H1 (cell line): ENCODE data around the gene IL36RN. TPM values are rescaled to one million over a fixed set of nuclear protein-coding genes. Genes with fewer than 3 reads are reported as not detected.

ENCODE experiments used
- CTCF ChIA-PET: fragments of 300-600 bp; sonication (Branson Sonifier 250); formaldehyde crosslinking; loops from one replicate; lab custom pipeline; 2021; ENCODE audit not compliant: partially characterized antibody; lab: Charles Lee
- POLR2A ChIA-PET: fragments of 300-600 bp; sonication (Branson Sonifier 250); formaldehyde crosslinking; loops from one replicate; lab custom pipeline; 2021; ENCODE audit warnings: inconsistent platforms; ENCODE audit not compliant: partially characterized antibody; lab: Charles Lee
- DNase-seq, 2 experiments: peaks; one replicate each; pipeline versions ENCODE4 v3.0.0 to v3.0.0-alpha.2; 2010 to 2022; ENCODE audit warnings: low spot score in 2 of 2, low read depth in 1 of 2, mixed read lengths in 1 of 2
- FAIRE-seq: peaks from 2 replicates; lab custom pipeline; 2011; peaks lifted over from hg19 to GRCh38; lab: Jason Lieb, UNC
- H2AFZ ChIP-seq: 2 replicates; pipeline ENCODE4 v1.8.1; 2012; ENCODE audit warnings: low read length, inconsistent platforms
- H2AK5ac ChIP-seq: 2 replicates; pipeline ENCODE4 v1.6.1; 2013; ENCODE audit warnings: low read depth, low read length
- H2BK120ac ChIP-seq: replicated peaks from 2 replicates; pipeline ENCODE3; 2013; ENCODE audit warnings: low read depth, low read length, inconsistent platforms
- H2BK12ac ChIP-seq: 2 replicates; pipeline ENCODE4 v1.6.1; 2013; ENCODE audit warnings: low read depth, low read length
- H2BK15ac ChIP-seq: 2 replicates; pipeline ENCODE4 v1.6.1; 2013; ENCODE audit warnings: low read length
- H2BK20ac ChIP-seq: 2 replicates; pipeline ENCODE4 v1.6.1; 2013; ENCODE audit warnings: low read length
- H2BK5ac ChIP-seq: 2 replicates; pipeline ENCODE4 v1.6.1; 2013; ENCODE audit warnings: low read depth, low read length
- H3K14ac ChIP-seq: 2 replicates; pipeline ENCODE4 v1.6.1; 2013; ENCODE audit warnings: inconsistent platforms; ENCODE audit not compliant: insufficient read length
- H3K18ac ChIP-seq: 2 replicates; pipeline ENCODE4 v1.6.1; 2013; ENCODE audit warnings: low read length; ENCODE audit errors: extremely low read depth
- H3K23ac ChIP-seq: 2 replicates; pipeline ENCODE4 v1.6.1; 2013; ENCODE audit warnings: inconsistent platforms; ENCODE audit not compliant: insufficient read length
- H3K23me2 ChIP-seq: 2 replicates; pipeline ENCODE4 v1.6.1; 2013; ENCODE audit warnings: low read depth, low read length
- H3K27ac ChIP-seq: 2 replicates; pipeline ENCODE4 v1.6.1; 2011; ENCODE audit warnings: low read depth, low read length, inconsistent platforms
- H3K27me3 ChIP-seq, 4 experiments: replicated peaks in 1 of 4; 1 replicate in 1 of 4; 2 replicates in 3 of 4; pipeline versions ENCODE4 v1.6.1 to v1.8.1; 2011 to 2013; ENCODE audit warnings: low read length in 3 of 4, mild to moderate bottlenecking in 3 of 4, inconsistent platforms in 2 of 4, mixed read lengths in 2 of 4, moderate library complexity in 1 of 4; ENCODE audit not compliant: control insufficient read depth in 3 of 4, insufficient read depth in 3 of 4; ENCODE audit errors: extremely low read depth in 1 of 4
- H3K36me3 ChIP-seq, 4 experiments: 2 replicates each; pipeline versions ENCODE4 v1.6.1 to v1.8.1; 2011 to 2013; ENCODE audit warnings: mild to moderate bottlenecking in 4 of 4, low read length in 3 of 4, moderate library complexity in 2 of 4, control low read depth in 1 of 4, inconsistent platforms in 1 of 4; ENCODE audit not compliant: insufficient read depth in 4 of 4, control insufficient read depth in 2 of 4
- H3K4ac ChIP-seq: replicated peaks from 2 replicates; pipeline ENCODE3; 2013; ENCODE audit warnings: low read length, low read depth, mixed read lengths, inconsistent platforms; ENCODE audit not compliant: insufficient read length
- H3K4me1 ChIP-seq, 4 experiments: replicated peaks in 1 of 4; 1 replicate in 1 of 4; 2 replicates in 3 of 4; pipeline versions ENCODE4 v1.6.1 to v1.8.1; 2011 to 2013; ENCODE audit warnings: low read length in 3 of 4, inconsistent platforms in 2 of 4, mixed read lengths in 1 of 4; ENCODE audit not compliant: insufficient read depth in 4 of 4, control insufficient read depth in 3 of 4
- H3K4me2 ChIP-seq, 2 experiments: 2 replicates each; pipeline versions ENCODE4 v1.6.1 to v1.8.1; 2011 to 2013; ENCODE audit warnings: low read depth in 2 of 2, low read length in 2 of 2, control low read depth in 1 of 2, inconsistent platforms in 1 of 2, mild to moderate bottlenecking in 1 of 2; ENCODE audit not compliant: insufficient read depth in 1 of 2
- H3K4me3 ChIP-seq, 4 experiments: fragments of 200-600, 300-600 bp in 1 of 4; sonication (generic), shearing (Covaris generic), sonication (Bioruptor Twin) in 1 of 4; 2 replicates each; pipeline versions ENCODE4 v1.5.1 to v1.8.1; 2011 to 2016; ENCODE audit warnings: low read length in 4 of 4, low read depth in 3 of 4, control low read depth in 2 of 4, inconsistent platforms in 2 of 4, mild to moderate bottlenecking in 2 of 4, mixed read lengths in 1 of 4, moderate library complexity in 1 of 4; ENCODE audit not compliant: insufficient read depth in 2 of 4; ENCODE audit errors: extremely low read depth in 1 of 4
- H3K56ac ChIP-seq: replicated peaks from 2 replicates; pipeline ENCODE3; 2013; ENCODE audit warnings: low read depth, mild to moderate bottlenecking, mixed read lengths, low read length, inconsistent platforms; ENCODE audit not compliant: insufficient read length
- H3K79me1 ChIP-seq: 2 replicates; pipeline ENCODE4 v1.6.1; 2013; ENCODE audit warnings: low read depth, low read length, control low read depth
- H3K79me2 ChIP-seq, 2 experiments: 2 replicates each; pipeline versions ENCODE4 v1.6.1 to v1.8.1; 2012 to 2013; ENCODE audit warnings: low read length in 2 of 2, mild to moderate bottlenecking in 2 of 2, inconsistent platforms in 1 of 2; ENCODE audit not compliant: insufficient read depth in 2 of 2, control insufficient read depth in 1 of 2
- H3K9ac ChIP-seq, 4 experiments: replicated peaks in 1 of 4; 1 replicate in 1 of 4; 2 replicates in 3 of 4; pipeline versions ENCODE4 v1.6.1 to v1.8.1; 2011 to 2013; ENCODE audit warnings: low read depth in 3 of 4, low read length in 3 of 4, control low read depth in 2 of 4, mild to moderate bottlenecking in 2 of 4, moderate library complexity in 2 of 4, inconsistent platforms in 1 of 4; ENCODE audit errors: extremely low read depth in 1 of 4
- H3K9me3 ChIP-seq, 2 experiments: 2 replicates each; pipeline versions ENCODE4 v1.6.1 to v1.8.1; 2012 to 2013; ENCODE audit warnings: mild to moderate bottlenecking in 2 of 2, moderate library complexity in 2 of 2, control low read depth in 1 of 2, inconsistent platforms in 1 of 2, low read depth in 1 of 2, low read length in 1 of 2, mixed read lengths in 1 of 2; ENCODE audit not compliant: insufficient read depth in 2 of 2
- H4K20me1 ChIP-seq, 2 experiments: replicated peaks in 1 of 2; 2 replicates each; pipeline versions ENCODE3 to v1.8.1; 2011 to 2013; ENCODE audit warnings: inconsistent platforms in 2 of 2, low read length in 2 of 2, mild to moderate bottlenecking in 1 of 2; ENCODE audit not compliant: insufficient read depth in 2 of 2, control insufficient read depth in 1 of 2
- H4K5ac ChIP-seq: 2 replicates; pipeline ENCODE4 v1.6.1; 2013; ENCODE audit warnings: low read length, low read depth, mixed read lengths, inconsistent platforms; ENCODE audit not compliant: insufficient read length
- H4K8ac ChIP-seq: 2 replicates; pipeline ENCODE4 v1.8.0; 2013; ENCODE audit warnings: mild to moderate bottlenecking, moderate library complexity, low read length, inconsistent platforms; ENCODE audit not compliant: insufficient read depth; ENCODE audit errors: extremely low read depth
- H4K91ac ChIP-seq: replicated peaks from 2 replicates; pipeline ENCODE3; 2013; ENCODE audit warnings: low read length, mixed read lengths, inconsistent platforms; ENCODE audit not compliant: insufficient read length
- BCL11A ChIP-seq, 2 experiments: IDR thresholded peaks; one replicate each; pipeline ENCODE4 v1.6.1; 2011; ENCODE audit warnings: low read depth in 2 of 2, low read length in 2 of 2, mild to moderate bottlenecking in 2 of 2
- CBX8 ChIP-seq: fragments of 300-800, 300-1000 bp; sonication (generic); IDR thresholded peaks from 2 replicates; pipeline ENCODE4 v1.7.1; 2016; ENCODE audit warnings: low read depth, low read length, borderline replicate concordance
- GTF2F1 ChIP-seq: IDR thresholded peaks from 2 replicates; pipeline ENCODE4 v1.6.1; 2012; ENCODE audit warnings: low read depth, low read length, improper control_type of control experiment, borderline replicate concordance
- HDAC2 ChIP-seq, 2 experiments: fragments of 300-600 bp in 1 of 2; sonication (generic) in 1 of 2; IDR thresholded peaks; 2 replicates each; pipeline ENCODE4 v1.6.1; 2011 to 2012; ENCODE audit warnings: low read depth in 2 of 2, low read length in 2 of 2, mild to moderate bottlenecking in 2 of 2, moderate library complexity in 2 of 2, borderline replicate concordance in 1 of 2, inconsistent platforms in 1 of 2
- JUND ChIP-seq: IDR thresholded peaks from 2 replicates; pipeline ENCODE4 v1.6.1; 2011; ENCODE audit warnings: mild to moderate bottlenecking, improper control_type of control experiment, low read length
- KDM4A ChIP-seq: IDR thresholded peaks from one replicate; pipeline ENCODE4 v1.7.1; 2012; ENCODE audit warnings: low read depth, mild to moderate bottlenecking, moderate library complexity, low read length, inconsistent platforms; ENCODE audit not compliant: severe bottlenecking
- POLR2AphosphoS5 ChIP-seq: IDR thresholded peaks from 2 replicates; pipeline ENCODE4 v1.6.1; 2011; ENCODE audit warnings: low read depth, low read length
- RBBP5 ChIP-seq: IDR thresholded peaks from 2 replicates; pipeline ENCODE4 v1.7.1; 2012; ENCODE audit warnings: low read depth, mild to moderate bottlenecking, inconsistent platforms, low read length, moderate library complexity, borderline replicate concordance
- RXRA ChIP-seq: IDR thresholded peaks from 2 replicates; pipeline ENCODE4 v1.6.1; 2011; ENCODE audit warnings: low read depth, mild to moderate bottlenecking, low read length, moderate library complexity; ENCODE audit not compliant: insufficient read depth
- WGBS, 2 experiments: shearing (Covaris generic) in 1 of 2; methylation state at CpG; one replicate each; pipeline versions ENCODE4 v1.1.6 to v1.1.7; 2013 to 2015; ENCODE audit warnings: low lambda C conversion rate in 2 of 2, mixed read lengths in 2 of 2, inconsistent platforms in 1 of 2, low coverage in 1 of 2, missing lambda C conversion rate in 1 of 2; ENCODE audit not compliant: insufficient replicate concordance in 2 of 2, insufficient coverage in 1 of 2, insufficient read length in 1 of 2; ENCODE audit errors: extremely low coverage in 1 of 2, missing lambda C conversion rate in 1 of 2; 5-methylcytosine and 5-hydroxymethylcytosine counted together
- polyA plus RNA-seq, 7 experiments: library from polyadenylated mRNA; depleted of rRNA in 3 of 7; stranded (reverse) in 5 of 7; unstranded in 2 of 7; fragments of >200 nt in 5 of 7; fragments of 200-250 nt in 2 of 7; gene quantifications; 1 replicate in 5 of 7; 2 replicates in 1 of 7; 4 replicates in 1 of 7; pipeline versions ENCODE4 v1.2.1 to v1.2.3, GENCODE V29; 2011 to 2013; ENCODE audit warnings: missing spikeins in 2 of 7, mixed read lengths in 2 of 7
- total RNA-seq: library from RNA; stranded (reverse); fragmentation: NEBNext Ultra II Directional; extraction: Animal tissue kit (Norgen Biotek cat#: 25700); gene quantifications from 2 replicates; pipeline ENCODE4 v1.2.1, GENCODE V29; 2021
- TF ChIP-seq, protein P1 (sequence below): IDR thresholded peaks from 2 replicates; pipeline ENCODE4 v1.6.1; 2012; ENCODE audit warnings: inconsistent platforms
- TF ChIP-seq, protein P2 (sequence below): IDR thresholded peaks from 2 replicates; pipeline ENCODE4 v1.6.1; 2011; ENCODE audit warnings: low read depth, mild to moderate bottlenecking, low read length; ENCODE audit not compliant: insufficient read depth

Gene IL36RN
- total and polyA plus RNA-seq, 2 of the 8 experiments (the other 6 are each of a cell fraction or from before 2014, with no cell fraction given): not detected

DNA sequence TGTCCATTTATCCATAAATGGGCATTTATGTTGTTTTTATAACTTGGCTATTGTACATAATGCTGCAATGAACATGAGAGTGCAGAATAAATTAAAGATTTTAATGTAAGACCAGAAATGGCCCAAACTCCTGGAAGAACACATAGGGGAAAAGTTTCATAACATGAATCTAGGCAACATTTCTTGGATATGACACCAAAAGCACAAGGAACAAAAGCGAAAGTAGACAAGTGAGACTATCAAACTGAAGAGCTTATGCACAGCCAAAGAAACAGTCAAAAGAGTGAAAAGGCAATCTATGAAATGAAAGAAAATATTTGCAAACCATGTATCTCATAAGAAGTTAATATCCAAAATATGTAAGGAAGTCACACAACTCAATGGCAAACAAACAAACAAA lies 47.9 kb upstream of the IL36RN start:
- Histone ChIP-seq H3K9me3 (no peaks in the 10 kb centered on the region), H3K4ac (no peak overlapping the region), H3K56ac (no peak overlapping the region), H2BK20ac (no peak overlapping the region), H3K36me3 (no peaks in the 10 kb centered on the region), H3K4me1 (no peaks in the 10 kb centered on the region), H3K79me2 (no peaks in the 10 kb centered on the region), H2BK12ac (no peak overlapping the region), H2BK5ac (no peak overlapping the region), H4K5ac (no peak overlapping the region), H4K20me1 (no peaks in the 10 kb centered on the region), H3K23me2 (no peaks in the 10 kb centered on the region), H4K8ac (no peak overlapping the region), H3K18ac (no peak overlapping the region), H3K14ac (no peak overlapping the region), H4K91ac (no peak overlapping the region), H3K27me3 (no peaks in the 10 kb centered on the region), H2BK120ac (no peak overlapping the region), H2BK15ac (no peak overlapping the region), H3K23ac (no peak overlapping the region), H3K9ac (no peak overlapping the region), H3K79me1 (no peaks in the 10 kb centered on the region), H3K4me3 (no peak overlapping the region), H2AK5ac (no peak overlapping the region), H3K4me2 (no peak overlapping the region), H2AFZ (no peak overlapping the region), H3K27ac (no peak overlapping the region)
- TF ChIP-seq, protein P1, sequence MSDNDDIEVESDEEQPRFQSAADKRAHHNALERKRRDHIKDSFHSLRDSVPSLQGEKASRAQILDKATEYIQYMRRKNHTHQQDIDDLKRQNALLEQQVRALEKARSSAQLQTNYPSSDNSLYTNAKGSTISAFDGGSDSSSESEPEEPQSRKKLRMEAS: no peak
- TF ChIP-seq GTF2F1 (no peak), POLR2AphosphoS5 (no peak), JUND (no peak), RXRA (no peak), CBX8 (no peak), KDM4A (no peak), BCL11A (IDR thresholded peaks at IDR 0.05; ENCODE audit: low read depth in 2 of 2, low read length in 2 of 2) (no peak), HDAC2 (IDR thresholded peaks at IDR 0.05; ENCODE audit: borderline replicate concordance in 1 of 2, low read depth in 2 of 2, low read length in 2 of 2) (no peak), RBBP5 (no peak)
- TF ChIP-seq, protein P2, sequence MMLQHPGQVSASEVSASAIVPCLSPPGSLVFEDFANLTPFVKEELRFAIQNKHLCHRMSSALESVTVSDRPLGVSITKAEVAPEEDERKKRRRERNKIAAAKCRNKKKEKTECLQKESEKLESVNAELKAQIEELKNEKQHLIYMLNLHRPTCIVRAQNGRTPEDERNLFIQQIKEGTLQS: no peak
- ChIA-PET POLR2A (no interaction called here), CTCF (interaction anchor here (1.9 kb wide), 1 partner anchor 51 kb away, joined by 6 read pairs; no protein-coding TSS in a partner anchor)
- 92% methylated on average over 1 of the region's 1 CpG; no CpG with 5 or more reads in 1 of the 2 experiments for WGBS, 2 experiments
- FAIRE-seq: no peak
- DNase-seq: no peak
